HL-60 (cell line): ENCODE results near the gene ZBTB2.

Experiments
- DNase-seq, 2 experiments: peaks; one replicate each; pipeline ENCODE4 v3.0.0-alpha.2; 2010 to 2020; ENCODE audit warnings: low read depth in 1 of 2, low spot score in 1 of 2
- H3K27ac ChIP-seq: fragments of 250-450 bp; sonication (Bioruptor Pico); replicated peaks from 2 replicates; pipeline ENCODE4 v1.5.1; 2020; ENCODE audit warnings: mild to moderate bottlenecking, moderate library complexity
- H3K27me3 ChIP-seq: fragments of 250-450 bp; sonication (Bioruptor Pico); 2 replicates; pipeline ENCODE4 v1.5.1; 2021; ENCODE audit warnings: mild to moderate bottlenecking, moderate library complexity; ENCODE audit not compliant: insufficient read depth, poor library complexity, severe bottlenecking
- H3K4me3 ChIP-seq: replicated peaks from 2 replicates; pipeline ENCODE4 v1.5.1; 2011; ENCODE audit warnings: mild to moderate bottlenecking, control low read depth, low read length; ENCODE audit not compliant: insufficient read depth
- GABPA ChIP-seq: IDR thresholded peaks from 2 replicates; pipeline ENCODE4 v1.6.1; 2012; ENCODE audit warnings: low read depth
- POLR2AphosphoS5 ChIP-seq: IDR thresholded peaks from 2 replicates; pipeline ENCODE4 v1.6.1; 2012; ENCODE audit warnings: low read depth
- SPI1 ChIP-seq: IDR thresholded peaks from 2 replicates; pipeline ENCODE4 v1.6.1; 2012; ENCODE audit warnings: low read depth, mild to moderate bottlenecking, borderline replicate concordance
- TF ChIP-seq, protein P1 (sequence below): IDR thresholded peaks from 2 replicates; pipeline ENCODE4 v1.6.1; 2012; ENCODE audit warnings: low read depth; ENCODE audit not compliant: insufficient replicate concordance
- TF ChIP-seq, protein P2 (sequence below): IDR thresholded peaks from one replicate; pipeline ENCODE4 v1.5.1; 2011; ENCODE audit warnings: low read length, control low read depth, inconsistent platforms; ENCODE audit not compliant: insufficient read depth

Gene ZBTB2

DNA sequence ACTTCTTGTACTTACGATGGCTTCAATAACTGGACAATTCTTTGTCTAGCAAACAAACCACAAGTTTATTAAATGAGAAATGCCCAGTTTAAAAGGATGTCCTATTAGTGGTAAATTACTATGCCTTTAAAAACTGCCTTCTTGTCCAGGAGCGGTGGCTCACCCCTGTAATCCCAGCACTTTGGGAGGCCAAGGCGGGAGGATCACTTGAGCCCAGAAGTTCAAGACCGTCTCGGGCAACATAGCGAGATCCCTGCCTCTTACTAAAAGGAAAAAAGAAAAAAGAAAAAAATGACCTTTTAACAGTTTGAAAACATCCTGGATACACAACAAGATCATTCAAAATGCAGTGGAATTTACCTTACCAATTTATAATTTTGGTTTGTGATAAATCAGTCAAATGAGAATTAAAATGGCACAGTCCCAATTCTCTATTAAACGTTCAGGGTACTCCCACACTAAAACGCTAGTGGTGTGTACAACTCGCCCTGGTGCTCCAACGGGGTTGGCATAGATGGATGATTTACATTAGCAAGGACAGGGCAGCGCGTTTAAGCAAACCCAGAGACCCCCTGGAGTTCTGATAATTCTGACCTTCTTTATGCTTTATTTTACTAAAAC is 2.3 kb downstream of the ZBTB2 start:
- Histone ChIP-seq H3K27me3 (no peaks in the 10 kb centered on the region), H3K4me3 (peak overlapping the region; percentile 78), H3K27ac (peak overlapping the region; percentile 97)
- TF ChIP-seq, protein P1, sequence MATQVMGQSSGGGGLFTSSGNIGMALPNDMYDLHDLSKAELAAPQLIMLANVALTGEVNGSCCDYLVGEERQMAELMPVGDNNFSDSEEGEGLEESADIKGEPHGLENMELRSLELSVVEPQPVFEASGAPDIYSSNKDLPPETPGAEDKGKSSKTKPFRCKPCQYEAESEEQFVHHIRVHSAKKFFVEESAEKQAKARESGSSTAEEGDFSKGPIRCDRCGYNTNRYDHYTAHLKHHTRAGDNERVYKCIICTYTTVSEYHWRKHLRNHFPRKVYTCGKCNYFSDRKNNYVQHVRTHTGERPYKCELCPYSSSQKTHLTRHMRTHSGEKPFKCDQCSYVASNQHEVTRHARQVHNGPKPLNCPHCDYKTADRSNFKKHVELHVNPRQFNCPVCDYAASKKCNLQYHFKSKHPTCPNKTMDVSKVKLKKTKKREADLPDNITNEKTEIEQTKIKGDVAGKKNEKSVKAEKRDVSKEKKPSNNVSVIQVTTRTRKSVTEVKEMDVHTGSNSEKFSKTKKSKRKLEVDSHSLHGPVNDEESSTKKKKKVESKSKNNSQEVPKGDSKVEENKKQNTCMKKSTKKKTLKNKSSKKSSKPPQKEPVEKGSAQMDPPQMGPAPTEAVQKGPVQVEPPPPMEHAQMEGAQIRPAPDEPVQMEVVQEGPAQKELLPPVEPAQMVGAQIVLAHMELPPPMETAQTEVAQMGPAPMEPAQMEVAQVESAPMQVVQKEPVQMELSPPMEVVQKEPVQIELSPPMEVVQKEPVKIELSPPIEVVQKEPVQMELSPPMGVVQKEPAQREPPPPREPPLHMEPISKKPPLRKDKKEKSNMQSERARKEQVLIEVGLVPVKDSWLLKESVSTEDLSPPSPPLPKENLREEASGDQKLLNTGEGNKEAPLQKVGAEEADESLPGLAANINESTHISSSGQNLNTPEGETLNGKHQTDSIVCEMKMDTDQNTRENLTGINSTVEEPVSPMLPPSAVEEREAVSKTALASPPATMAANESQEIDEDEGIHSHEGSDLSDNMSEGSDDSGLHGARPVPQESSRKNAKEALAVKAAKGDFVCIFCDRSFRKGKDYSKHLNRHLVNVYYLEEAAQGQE, result no peak
- TF ChIP-seq POLR2AphosphoS5, result no peak
- TF ChIP-seq, protein P2, sequence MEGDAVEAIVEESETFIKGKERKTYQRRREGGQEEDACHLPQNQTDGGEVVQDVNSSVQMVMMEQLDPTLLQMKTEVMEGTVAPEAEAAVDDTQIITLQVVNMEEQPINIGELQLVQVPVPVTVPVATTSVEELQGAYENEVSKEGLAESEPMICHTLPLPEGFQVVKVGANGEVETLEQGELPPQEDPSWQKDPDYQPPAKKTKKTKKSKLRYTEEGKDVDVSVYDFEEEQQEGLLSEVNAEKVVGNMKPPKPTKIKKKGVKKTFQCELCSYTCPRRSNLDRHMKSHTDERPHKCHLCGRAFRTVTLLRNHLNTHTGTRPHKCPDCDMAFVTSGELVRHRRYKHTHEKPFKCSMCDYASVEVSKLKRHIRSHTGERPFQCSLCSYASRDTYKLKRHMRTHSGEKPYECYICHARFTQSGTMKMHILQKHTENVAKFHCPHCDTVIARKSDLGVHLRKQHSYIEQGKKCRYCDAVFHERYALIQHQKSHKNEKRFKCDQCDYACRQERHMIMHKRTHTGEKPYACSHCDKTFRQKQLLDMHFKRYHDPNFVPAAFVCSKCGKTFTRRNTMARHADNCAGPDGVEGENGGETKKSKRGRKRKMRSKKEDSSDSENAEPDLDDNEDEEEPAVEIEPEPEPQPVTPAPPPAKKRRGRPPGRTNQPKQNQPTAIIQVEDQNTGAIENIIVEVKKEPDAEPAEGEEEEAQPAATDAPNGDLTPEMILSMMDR, result no peak
- TF ChIP-seq SPI1, result no peak
- TF ChIP-seq GABPA, result no peak
- DNase-seq, result no peak

DNA sequence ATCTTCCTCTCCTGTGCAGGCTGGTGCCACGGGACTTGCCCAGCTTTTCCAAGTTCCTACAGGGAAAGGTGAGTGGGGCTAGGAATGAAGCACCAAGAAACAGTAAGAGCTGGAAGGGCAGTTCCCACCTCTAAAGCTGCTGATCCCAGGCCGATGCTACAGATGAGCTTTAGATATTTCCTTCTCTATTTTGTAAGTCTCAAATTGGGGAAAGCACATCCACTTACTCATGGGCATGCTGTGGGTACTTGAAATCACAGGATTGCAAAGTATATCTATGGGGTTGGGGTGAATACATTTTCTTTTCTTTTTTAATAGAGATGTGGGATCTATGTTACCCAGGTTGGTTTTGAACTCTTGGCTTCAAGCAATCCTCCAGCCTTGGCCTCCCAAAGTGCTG is 3.1 kb downstream of the ZBTB2 start:
- Histone ChIP-seq H3K27me3 (no peaks in the 10 kb centered on the region), H3K27ac (no peak overlapping the region), H3K4me3 (no peak overlapping the region)
- no peak for DNase-seq
- TF ChIP-seq, protein P2, result no peak
- TF ChIP-seq POLR2AphosphoS5, result no peak

DNA sequence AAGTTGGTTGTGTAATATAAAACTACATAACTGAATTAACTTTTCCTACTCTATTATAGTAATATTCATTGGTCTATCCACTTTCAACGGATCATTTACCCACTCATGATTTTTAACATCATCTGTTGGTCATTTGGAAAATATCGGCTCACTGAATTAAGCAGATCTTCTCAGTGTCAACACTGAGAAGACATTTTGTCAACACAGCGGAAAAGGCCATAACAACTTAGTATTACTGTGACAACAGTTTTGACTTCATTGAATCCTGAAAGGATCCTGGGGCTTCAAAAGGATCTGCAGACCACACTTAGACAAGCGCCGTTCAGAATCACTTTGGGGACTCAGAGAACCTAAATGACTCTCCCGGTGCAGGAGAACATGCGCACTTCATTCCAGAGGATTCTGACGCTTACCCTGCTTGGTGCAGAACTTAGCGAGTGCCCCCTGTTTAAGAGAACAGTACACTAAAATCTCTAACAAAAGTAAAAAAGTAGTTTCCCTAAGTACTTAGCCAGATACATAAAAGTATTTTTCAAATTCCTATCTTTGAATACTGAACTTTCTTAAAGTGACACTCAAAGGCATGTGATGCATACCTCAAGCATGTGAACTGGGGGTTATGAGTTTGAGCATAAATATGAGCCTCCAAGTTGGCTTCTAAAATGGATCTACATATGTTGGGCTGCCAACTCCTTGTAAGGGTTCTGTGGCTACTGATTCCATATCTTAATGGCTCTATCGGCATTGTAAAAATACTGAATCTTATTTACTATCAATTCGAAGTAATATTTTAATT is 4.0 kb downstream of the ZBTB2 start:
- TF ChIP-seq, protein P2, result no peak
- TF ChIP-seq SPI1 (no peak), POLR2AphosphoS5 (no peak), GABPA (no peak)
- TF ChIP-seq, protein P1, result no peak
- no peak overlapping the region for H3K27ac ChIP-seq
- H3K27me3 ChIP-seq, result no peaks in the 10 kb centered on the region
- H3K4me3 ChIP-seq, result no peak overlapping the region
- DNase-seq, result no peak

DNA sequence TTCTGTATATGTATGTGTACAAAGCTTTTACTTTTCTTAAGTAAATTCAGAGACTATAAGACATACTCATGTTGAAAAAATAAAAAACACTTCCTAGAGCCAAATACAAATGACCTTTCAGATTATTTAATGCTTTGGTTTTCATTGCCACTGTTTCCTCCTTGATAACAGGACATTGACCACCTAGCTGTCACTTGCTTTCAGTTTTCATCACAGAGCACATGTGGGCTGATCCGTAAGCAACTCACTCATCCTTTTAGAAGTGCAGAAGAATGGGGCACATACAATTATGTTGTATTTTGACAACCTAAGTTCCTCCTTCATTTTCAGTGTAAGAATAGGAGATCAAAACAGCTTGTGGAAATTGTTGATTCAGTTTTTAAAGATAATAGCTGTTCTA is 6.2 kb downstream of the ZBTB2 start:
- TF ChIP-seq, protein P1, result no peak
- TF ChIP-seq GABPA, result no peak
- TF ChIP-seq, protein P2, result no peak
- TF ChIP-seq SPI1, result no peak
- TF ChIP-seq POLR2AphosphoS5, result no peak
- no peak for DNase-seq
- Histone ChIP-seq H3K27ac (no peak overlapping the region), H3K4me3 (no peak overlapping the region), H3K27me3 (no peaks in the 10 kb centered on the region)
